ENCODE data around the gene GHR.

- TF ChIP-seq CTCF (conservative IDR thresholded peaks at IDR 0.05; ENCODE audit: low read length): no peak
- TF ChIP-seq EZH2phosphoT487 (IDR thresholded peaks at IDR 0.05; ENCODE audit: borderline replicate concordance): no peak
Observed at GRCh38 chr5:42483472-42484154, 60.4 kb downstream of the GHR start.

All from Loucy (cell line).